Measurements from ENCODE around the gene DNAH11. TPM values are rescaled to one million over a fixed set of nuclear protein-coding genes. Genes with fewer than 3 reads are reported as not detected.

Gene DNAH11
- total and polyA plus RNA-seq, 2 of the 4 experiments (the other 2 are of a cell fraction), result not detected

- Histone ChIP-seq H3K36me3 (ENCODE audit: control insufficient read depth, insufficient read depth, low read length) (no peaks in the 10 kb centered on the region), H3K4me3 (ENCODE audit: insufficient read depth, low read depth, low read length) (no peak overlapping the region), H4K91ac (ENCODE audit: insufficient read depth, low read depth, low read length) (no peak overlapping the region), H3K4me2 (ENCODE audit: low read depth, low read length) (peak overlapping the region; percentile 15; the same call in 1 of the 2 replicates), H3K4me1 (ENCODE audit: control insufficient read depth, insufficient read depth, low read length) (peaks cover 4% of the 10 kb centered on the region; the same call in 1 of the 2 replicates), H2AFZ (replicated peaks; ENCODE audit: low read length, poor library complexity) (no peak overlapping the region), H2AK5ac (ENCODE audit: low read depth, low read length) (no peak overlapping the region), H4K20me1 (ENCODE audit: insufficient read depth, low read length) (no peaks in the 10 kb centered on the region), H2BK15ac (ENCODE audit: low read depth, low read length) (no peak overlapping the region), H3K56ac (ENCODE audit: extremely low read depth, insufficient read depth, low read length) (no peak overlapping the region), H3K9me1 (ENCODE audit: insufficient read depth, low read length) (no peaks in the 10 kb centered on the region), H4K5ac (ENCODE audit: low read depth, low read length) (no peak overlapping the region), H3K27me3 (ENCODE audit: control insufficient read depth, insufficient read depth, low read length) (no peaks in the 10 kb centered on the region), H3K9ac (ENCODE audit: low read depth, low read length) (no peak overlapping the region), H2BK120ac (ENCODE audit: low read depth, low read length) (peak overlapping the region; percentile 16), H3K9me3 (ENCODE audit: control insufficient read depth, insufficient read depth, low read length) (no peaks in the 10 kb centered on the region), H2BK20ac (ENCODE audit: low read depth, low read length) (0 out of 2 replicates have a peak overlapping the region, but pooled peaks have one; percentile 11), H3K4ac (ENCODE audit: low read depth, low read length) (no peak overlapping the region), H3K14ac (replicated peaks; ENCODE audit: low read depth, low read length) (no peak overlapping the region), H3K27ac (ENCODE audit: insufficient read depth, low read length) (no peak overlapping the region), H3K23ac (ENCODE audit: low read depth, low read length) (0 out of 2 replicates have a peak overlapping the region, but pooled peaks have one; percentile 49), H3K79me1 (ENCODE audit: low read depth in 1 of 2, low read length in 2 of 2) (no peaks in the 10 kb centered on the region), H2AK9ac (replicated peaks; ENCODE audit: low read depth, low read length, poor library complexity) (no peak overlapping the region), H2BK5ac (ENCODE audit: low read depth, low read length, poor library complexity, severe bottlenecking) (peak overlapping the region; percentile 76), H4K8ac (ENCODE audit: low read depth in 2 of 2, low read length in 2 of 2) (peak overlapping the region in 1 of 2 experiments; percentile 5; a peak in 1 of 4 replicates), H3K18ac (ENCODE audit: low read depth, low read length) (peak overlapping the region; percentile 11; the same call in 1 of the 2 replicates)
- BruUV-seq (replicated peaks), result no TSS peak
- intact Hi-C loops (cut with micrococcal nuclease), result no loop called here
- no peak for ATAC-seq (ENCODE audit: low read depth)
- ChIA-PET POLR2A (ENCODE audit: unreplicated experiment) (no interaction called here), CTCF (no interaction called here)
- dilution Hi-C loops (cut with HindIII; ENCODE audit: low sequenced_read_pairs, unreplicated experiment), result no loop called here
- TF ChIP-seq BHLHE40 (IDR thresholded peaks at IDR 0.05; ENCODE audit: low read depth, low read length) (no peak), MXI1 (IDR thresholded peaks at IDR 0.05; ENCODE audit: borderline replicate concordance, low read depth, low read length) (no peak), RFX5 (IDR thresholded peaks at IDR 0.05; ENCODE audit: low read depth, low read length) (no peak), CTCF (conservative IDR thresholded peaks at IDR 0.05; ENCODE audit: low read depth, low read length) (no peak), SMC3 (IDR thresholded peaks at IDR 0.05; ENCODE audit: low read depth, low read length) (no peak), POLR2A (IDR thresholded peaks at IDR 0.05; ENCODE audit: low read depth, low read length) (no peak), CEBPB (IDR thresholded peaks at IDR 0.05; ENCODE audit: low read depth, low read length) (no peak), RCOR1 (IDR thresholded peaks at IDR 0.05; ENCODE audit: insufficient replicate concordance, low read length) (no peak), MAZ (IDR thresholded peaks at IDR 0.05; ENCODE audit: borderline replicate concordance, low read depth, low read length) (no peak), USF2 (IDR thresholded peaks at IDR 0.05; ENCODE audit: low read depth, low read length) (no peak), FOS (IDR thresholded peaks at IDR 0.05; ENCODE audit: low read depth, low read length) (no peak), MAFK (IDR thresholded peaks at IDR 0.05; ENCODE audit: low read depth, low read length) (no peak), RAD21 (IDR thresholded peaks at IDR 0.05; ENCODE audit: low read length) (no peak), CHD1 (IDR thresholded peaks at IDR 0.05; ENCODE audit: low read depth, low read length) (no peak), NFE2L2 (IDR thresholded peaks at IDR 0.05; ENCODE audit: low read depth, low read length) (no peak), ELK1 (IDR thresholded peaks at IDR 0.05; ENCODE audit: borderline replicate concordance, low read depth, low read length) (no peak)
- 40% methylated on average over 1 of the region's 3 CpGs; no CpG with 5 or more reads in 1 of the 2 experiments for WGBS, 2 experiments (ENCODE audit: extremely low coverage in 2 of 2, insufficient read length in 1 of 2)
- DNase-seq, result no peak
- in situ Hi-C loops (cut with MboI; ENCODE audit: low sequenced_read_pairs), result no loop called here
These were observed 74.7 kb downstream of the DNAH11 start for GRCh38 chr7:21617513-21617912.

Measured in IMR-90 (cell line).